ENCODE data around the gene ERICH2. TPM values are rescaled to one million over a fixed set of nuclear protein-coding genes. Genes with fewer than 3 reads are reported as not detected.

Gene ERICH2
- total and polyA plus RNA-seq, 2 donors (not counting 3 experiments of a cell fraction or from before 2014, with no cell fraction given), result not detected

GRCh38 chr2:170815746-170816503 lies 45.7 kb downstream of the ERICH2 start:
- H3K27ac ChIP-seq (ENCODE audit: insufficient read depth, low read depth, low read length), result no peak overlapping the region
- no peak overlapping the region for H3K4me3 ChIP-seq (replicated peaks in 1 of 3; ENCODE audit: insufficient read depth in 1 of 3, low read depth in 1 of 3, low read length in 3 of 3)
- FAIRE-seq, result peak; percentile 77
- H3K9me3 ChIP-seq (replicated peaks; ENCODE audit: control insufficient read depth, insufficient read depth, low read length), result no peaks in the 10 kb centered on the region
- ChIA-PET CTCF (interaction anchor here (0.6 to 7.7 kb wide), 20 partner anchors 57 to 595 kb away, joined by 3 to 118 read pairs (median 7); no protein-coding TSS in a partner anchor), POLR2A (no interaction called here)
- BruUV-seq (replicated peaks), result no TSS peak
- no peak overlapping the region for H2AFZ ChIP-seq (ENCODE audit: low read depth, low read length)
- H3K9me1 ChIP-seq (replicated peaks; ENCODE audit: control insufficient read depth, extremely low read depth, insufficient read depth, low read length), result no peaks in the 10 kb centered on the region
- dilution Hi-C loops (cut with MboI; ENCODE audit: extremely low pct_ligation_motif_present, low sequenced_read_pairs), result no loop called here
- no peak for TF ChIP-seq MYC (IDR thresholded peaks at IDR 0.05; ENCODE audit: low read depth, low read length)
- no peak for TF ChIP-seq POLR2AphosphoS5 (IDR thresholded peaks at IDR 0.05; ENCODE audit: insufficient read depth, low read depth, low read length)
- no peak for TF ChIP-seq POLR2A (IDR thresholded peaks at IDR 0.05; ENCODE audit: low read depth, low read length)
- TF ChIP-seq CTCF (IDR thresholded peaks at IDR 0.05; ENCODE audit: extremely low read depth in 1 of 2, insufficient read depth in 1 of 2, low read depth in 1 of 2, low read length in 2 of 2), result peak; percentile 72 to 82
- TF ChIP-seq EZH2 (IDR thresholded peaks at IDR 0.05; ENCODE audit: borderline replicate concordance, low read depth, low read length, severe bottlenecking), result peak; percentile 8
- no peaks in the 10 kb centered on the region for H3K36me3 ChIP-seq (ENCODE audit: control insufficient read depth in 2 of 2, extremely low read depth in 1 of 2, insufficient read depth in 2 of 2, low read length in 2 of 2)
- H3K79me2 ChIP-seq (ENCODE audit: control insufficient read depth, insufficient read depth, low read length), result no peaks in the 10 kb centered on the region
- no peak overlapping the region for H3K9ac ChIP-seq (replicated peaks; ENCODE audit: extremely low read depth, insufficient read depth, low read length)
- peaks cover 16% of the 10 kb centered on the region for H3K4me1 ChIP-seq (ENCODE audit: control insufficient read depth, extremely low read depth, insufficient read depth, low read length)
- intact Hi-C loops (cut with micrococcal nuclease), result loop anchor here (1.0 to 2.0 kb wide), 5 partner anchors 101 to 580 kb away; partner anchors contain the start of gene SP5
- no peaks in the 10 kb centered on the region for H4K20me1 ChIP-seq (replicated peaks; ENCODE audit: control insufficient read depth, extremely low read depth, insufficient read depth, low read length)
- peaks cover 62 to 72% of the 10 kb centered on the region in 2 experiments for H3K27me3 ChIP-seq (ENCODE audit: control insufficient read depth in 2 of 2, insufficient read depth in 2 of 2, low read length in 2 of 2)
- peak overlapping the region; percentile 77 for H3K4me2 ChIP-seq (ENCODE audit: insufficient read depth, low read length)
- peak; percentile 31 for DNase-seq (ENCODE audit: low read depth, low spot score)
